GM19467 (cell line): ENCODE data around the gene FAM163A.
"Not testable (repeated sequence)": the region's sequence is repeated elsewhere in the genome, so short reads cannot be mapped to it uniquely, and the experiment has no call there.

ENCODE experiments used
- ATAC-seq: cut with Tn5 transposase; IDR thresholded peaks from one replicate; pipeline ENCODE4 v1.9.1; 2021; ENCODE audit warnings: mild to moderate bottlenecking, moderate library complexity; ENCODE audit not compliant: unreplicated experiment

Gene FAM163A

DNA sequence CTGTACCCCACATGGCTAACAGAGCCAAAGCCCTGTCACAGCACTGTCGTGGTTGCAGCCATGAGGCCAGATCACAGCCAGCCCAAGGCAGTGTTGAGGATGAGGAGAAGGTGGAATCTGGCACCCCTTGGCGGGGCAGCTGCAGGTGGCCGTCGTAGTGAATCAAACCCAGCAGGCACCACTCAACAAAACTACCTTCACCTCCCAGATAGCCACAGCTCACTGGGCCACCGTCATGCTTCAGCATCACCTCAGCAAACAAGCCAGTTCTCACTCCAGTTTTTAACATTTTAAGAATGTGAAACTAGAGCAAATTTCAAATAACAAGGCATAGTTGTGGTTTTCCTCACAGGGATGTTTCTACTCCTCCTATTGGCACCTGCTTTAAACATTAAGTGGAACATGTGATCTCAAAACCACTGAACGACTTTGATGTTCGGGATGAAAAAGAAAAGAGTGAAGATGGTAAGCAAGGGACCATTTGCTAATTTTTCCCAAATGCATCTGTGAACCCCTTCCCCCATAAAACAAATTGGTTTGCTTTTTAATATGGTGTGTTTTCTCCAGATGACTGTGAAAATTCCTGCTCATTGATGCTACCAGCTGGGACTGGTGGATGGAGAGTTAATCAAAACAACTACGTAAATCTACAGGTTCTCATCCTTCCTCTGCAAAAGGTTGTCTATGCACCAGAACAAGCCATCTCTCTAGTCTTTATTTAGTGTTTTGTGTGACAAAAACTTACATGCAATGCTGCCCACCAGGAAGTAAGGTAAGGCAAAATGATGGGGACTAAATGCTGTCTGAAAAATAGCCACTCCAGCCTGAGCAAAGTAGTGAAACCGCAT, 89.0 kb downstream of the FAM163A start:
- ATAC-seq: no peak

DNA sequence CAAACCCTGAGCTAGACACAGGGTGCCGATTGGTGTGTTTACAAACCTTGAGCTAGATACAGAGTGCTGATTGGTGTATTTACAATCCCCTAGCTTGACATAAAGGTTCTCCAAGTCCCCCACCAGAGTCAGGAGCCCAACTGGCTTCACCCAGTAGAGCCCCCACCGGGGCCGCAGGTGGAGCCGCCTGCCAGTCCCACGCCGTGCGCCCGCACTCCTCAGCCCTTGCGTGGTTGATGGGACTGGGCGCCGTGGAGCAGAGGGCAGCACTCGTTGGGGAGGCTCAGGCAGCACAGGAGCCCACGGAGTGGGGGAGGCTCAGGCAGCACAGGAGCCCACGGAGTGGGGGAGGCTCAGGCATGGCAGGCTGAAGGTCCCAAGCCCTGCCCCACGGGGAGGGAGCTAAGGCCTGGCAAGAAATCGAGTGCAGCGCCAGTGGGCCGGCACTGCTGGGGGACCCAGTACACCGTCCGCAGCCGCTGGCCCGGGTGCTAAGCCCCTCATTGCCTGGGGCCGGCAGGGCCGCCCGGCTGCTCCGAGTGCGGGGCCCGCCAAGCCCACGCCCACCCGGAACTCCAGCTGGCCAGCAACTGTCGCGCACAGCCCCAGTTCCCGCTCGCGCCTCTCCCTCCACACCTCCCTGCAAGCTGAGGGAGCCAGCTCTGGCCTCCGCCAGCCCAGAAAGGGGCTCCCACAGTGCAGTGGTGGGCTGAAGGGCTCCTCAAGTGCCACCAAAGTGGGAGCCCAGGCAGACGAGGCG, 93.8 kb downstream of the FAM163A start:
- not testable (repeated sequence) for ATAC-seq

DNA sequence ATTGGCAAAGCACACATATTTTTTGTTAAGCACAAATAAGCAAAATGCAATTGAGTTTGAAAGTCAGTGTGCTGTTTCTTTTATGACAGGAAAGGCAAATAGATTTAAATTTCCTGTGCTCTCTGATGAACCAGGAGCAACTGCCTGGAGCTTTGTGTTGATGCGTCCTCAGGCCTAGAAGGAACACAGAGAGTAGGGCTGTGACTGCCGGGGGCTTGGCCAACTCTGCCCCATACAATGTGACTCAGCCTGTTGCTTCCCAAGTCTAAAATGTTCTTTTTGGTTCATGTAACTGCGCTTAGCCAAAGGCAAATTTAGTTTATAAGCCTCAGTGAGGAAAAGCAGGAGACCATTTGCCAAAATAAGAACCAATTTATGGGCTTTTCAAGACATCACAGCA, 97.0 kb downstream of the FAM163A start:
- ATAC-seq: no peak

DNA sequence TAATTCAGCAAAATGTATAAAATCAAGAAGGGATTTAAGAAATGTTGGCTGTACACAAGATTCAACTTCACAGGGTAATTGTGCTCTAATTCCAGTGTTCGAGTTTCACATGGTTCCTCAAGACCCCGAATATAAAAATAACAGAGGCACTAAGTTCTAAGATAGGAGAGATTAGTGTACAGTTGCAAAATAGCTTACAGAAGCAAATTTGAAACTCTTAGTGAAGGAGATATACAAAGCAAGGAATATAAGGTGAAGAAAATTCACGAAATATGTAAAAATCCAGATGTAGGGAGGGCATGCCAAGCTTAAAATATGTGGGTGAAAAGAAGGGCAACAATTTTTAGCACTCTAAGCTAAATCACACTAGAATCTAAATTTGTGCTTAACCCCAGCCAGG, 105.1 kb downstream of the FAM163A start:
- ATAC-seq: no peak

DNA sequence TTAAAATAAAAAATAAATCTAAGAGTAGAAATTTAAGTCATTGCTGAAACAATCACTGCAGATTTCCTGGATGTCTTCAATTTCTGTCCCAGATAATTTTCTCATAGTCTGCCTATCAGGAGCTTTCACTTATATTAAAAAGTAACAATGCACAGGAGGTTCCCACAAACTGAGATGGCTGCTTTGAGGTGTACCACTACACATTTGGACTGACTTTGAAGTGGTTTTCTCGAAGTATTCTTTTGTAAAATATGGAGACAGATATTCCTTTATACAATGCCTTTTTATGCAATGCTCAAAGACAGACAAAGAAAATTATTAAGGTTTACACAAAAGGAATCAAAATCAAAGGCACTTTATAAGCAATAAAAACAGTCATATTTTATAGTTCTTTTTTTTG, 110.0 kb downstream of the FAM163A start:
- no peak for ATAC-seq

GRCh38 chr1:179855831-179856230, 112.7 kb downstream of the FAM163A start:
- ATAC-seq: not testable (repeated sequence)

- no peak for ATAC-seq
These were observed 113.2 kb downstream of the FAM163A start for GRCh38 chr1:179856296-179856695.

GRCh38 chr1:179857009-179857408, 113.9 kb downstream of the FAM163A start:
- ATAC-seq: no peak

GRCh38 chr1:179860652-179861051, 117.6 kb downstream of the FAM163A start:
- ATAC-seq: no peak

DNA sequence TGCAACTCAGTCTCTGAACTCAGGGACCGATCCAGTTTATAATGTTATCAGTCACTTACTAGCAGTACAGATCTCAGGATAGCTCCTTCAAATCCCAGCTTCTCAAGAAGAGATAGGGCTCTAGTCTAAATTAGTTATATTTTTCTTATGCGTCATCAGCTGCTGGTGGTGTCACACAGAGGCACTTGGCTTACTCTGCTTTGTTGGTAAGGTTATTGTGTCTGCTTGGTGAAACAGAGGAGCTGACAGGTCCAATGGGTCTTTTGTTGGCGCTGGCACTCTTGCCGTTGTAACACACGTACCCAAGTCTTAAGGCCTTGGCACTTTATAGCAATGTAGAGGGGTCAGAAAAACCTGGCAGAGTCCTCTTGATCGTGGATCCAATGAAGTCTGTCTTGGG, 122.3 kb downstream of the FAM163A start:
- no peak for ATAC-seq
